GM18951 (cell line): ENCODE results near the gene SND1.

Experiments used
- POLR2A ChIP-seq: IDR thresholded peaks from 4 replicates; pipeline ENCODE4 v1.6.1; 2011; ENCODE audit warnings: mild to moderate bottlenecking; ENCODE audit not compliant: insufficient read length, insufficient read depth; ENCODE audit errors: extremely low read depth
- in situ Hi-C: fragments of 300-500 bp; cut with MboI; formaldehyde crosslinking; loops from one replicate; pipeline ENCODE4 v1.12.0; 2022; ENCODE audit warnings: low sequenced_read_pairs, mixed read lengths, inconsistent platforms; ENCODE audit not compliant: unreplicated experiment

Gene SND1

DNA sequence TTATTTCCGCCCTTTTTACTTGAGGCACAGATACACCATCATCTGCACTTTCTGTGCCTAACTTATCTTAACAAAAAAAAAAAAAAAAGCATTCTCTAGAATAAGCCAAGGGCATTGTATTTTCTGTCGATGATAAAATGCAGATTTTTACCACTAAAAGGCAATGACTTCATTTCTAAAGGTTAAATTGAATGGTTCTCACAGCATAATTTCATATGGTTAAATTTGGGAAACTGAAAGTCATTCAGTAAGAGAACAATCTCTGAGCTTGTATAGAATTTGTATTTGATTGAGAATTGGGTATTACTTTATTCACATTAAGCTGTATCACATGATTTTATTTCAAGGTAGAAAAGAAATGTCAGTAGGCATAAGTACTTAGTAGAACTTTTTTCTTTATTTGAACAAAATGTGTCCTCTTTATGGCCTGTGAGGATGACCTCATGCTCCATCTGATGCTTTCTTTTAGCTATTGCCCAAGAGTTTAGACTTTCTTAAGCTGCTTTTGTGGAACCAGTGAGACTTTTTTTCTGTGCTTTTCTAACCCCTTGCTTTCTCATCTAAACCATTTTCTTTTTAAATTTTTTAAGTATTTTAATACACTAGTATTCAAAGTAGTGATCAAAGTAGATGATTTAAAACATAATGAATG is 268.9 kb downstream of the SND1 start:
- in situ Hi-C loops = no loop called here
- no peak for TF ChIP-seq POLR2A

GRCh38 chr7:127922656-127923055 is 270.7 kb downstream of the SND1 start:
- in situ Hi-C loops = no loop called here
- TF ChIP-seq POLR2A = no peak

DNA sequence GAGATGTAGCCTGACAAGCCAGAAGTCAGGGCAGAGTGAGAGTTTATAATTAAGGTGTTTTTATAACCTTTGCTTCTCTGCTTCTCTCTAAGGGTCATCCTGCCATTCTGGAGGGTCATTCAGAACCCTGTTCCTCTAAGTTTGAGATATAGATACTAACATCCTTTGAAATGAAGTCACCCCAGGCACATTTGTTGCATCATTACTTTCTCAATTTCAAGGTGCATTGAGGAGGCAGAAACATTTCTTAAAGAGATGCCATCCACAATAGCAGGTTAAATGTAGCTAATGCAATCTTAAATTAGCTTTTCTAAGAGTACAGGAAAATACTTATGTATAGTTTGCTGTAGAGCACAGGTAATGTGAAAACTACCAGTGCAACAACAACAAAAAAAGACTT is 272.9 kb downstream of the SND1 start:
- in situ Hi-C loops = no loop called here
- no peak for TF ChIP-seq POLR2A

- no peak for TF ChIP-seq POLR2A
- in situ Hi-C loops = no loop called here
These were observed 275.3 kb downstream of the SND1 start for GRCh38 chr7:127927348-127927696.

GRCh38 chr7:127928222-127928621 is 276.2 kb downstream of the SND1 start:
- in situ Hi-C loops = no loop called here
- TF ChIP-seq POLR2A = no peak

DNA sequence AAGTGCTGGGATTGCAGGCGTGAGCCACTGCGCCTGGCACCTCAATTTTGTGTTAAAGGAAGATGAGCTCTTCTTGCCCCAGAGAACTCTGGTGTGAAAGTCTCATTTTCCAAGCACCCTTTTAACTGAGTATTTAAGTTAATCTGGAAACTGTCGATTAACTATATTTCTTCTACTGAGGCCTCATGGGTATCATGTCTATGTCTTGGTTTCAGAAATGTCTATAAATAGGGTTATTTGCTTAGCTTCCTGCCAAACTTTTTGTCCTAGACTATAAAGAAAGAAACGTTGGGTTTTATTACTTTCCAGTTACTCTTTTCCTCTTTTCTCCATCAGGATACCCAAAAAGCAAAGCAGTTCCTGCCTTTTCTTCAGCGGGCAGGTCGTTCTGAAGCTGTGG is 276.9 kb downstream of the SND1 start:
- TF ChIP-seq POLR2A = no peak
- in situ Hi-C loops = no loop called here

DNA sequence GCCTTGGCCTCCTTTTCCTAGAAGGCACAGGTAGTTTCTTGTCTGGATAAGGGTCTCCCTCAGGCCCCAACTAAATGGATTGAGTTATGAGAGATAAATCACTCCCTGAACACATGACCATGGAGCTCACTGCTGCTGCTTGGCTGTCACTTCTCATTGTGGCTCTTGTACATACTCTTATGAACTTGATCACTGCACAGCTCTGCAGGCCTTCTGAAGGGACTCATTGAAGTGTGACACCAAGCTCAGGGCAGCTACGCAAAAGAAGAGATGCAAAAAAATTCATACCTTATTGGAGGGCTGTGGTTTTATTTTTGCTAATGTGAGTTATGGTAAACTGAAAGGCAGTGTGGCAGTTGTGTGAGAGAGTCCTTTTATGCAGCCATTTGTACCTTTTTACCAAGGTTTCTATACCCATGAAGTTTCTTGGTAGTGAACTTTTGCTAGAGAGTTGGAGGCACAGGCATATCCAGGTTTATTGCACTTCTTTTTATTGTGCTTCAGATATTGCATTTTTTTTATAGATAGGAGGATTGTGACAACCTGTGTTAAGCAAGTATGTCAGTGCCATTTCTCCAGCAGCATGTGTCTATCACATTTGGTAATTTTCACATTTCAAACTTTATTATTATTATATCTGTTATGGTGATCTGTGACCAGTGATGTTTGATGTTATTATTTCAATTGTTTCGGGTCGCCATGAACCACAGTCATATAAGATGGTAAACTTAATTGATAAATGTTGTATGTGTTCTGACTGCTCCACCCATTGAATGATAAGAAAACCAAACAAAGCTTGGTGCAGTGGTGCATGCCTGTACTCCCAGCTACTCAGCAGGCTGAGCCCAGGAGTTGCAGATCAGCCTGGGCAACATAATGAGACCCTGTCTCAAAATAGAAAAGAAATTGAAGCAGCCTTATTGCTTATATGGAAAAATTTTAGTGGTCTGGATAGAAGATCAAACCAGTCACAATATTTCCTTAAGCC is 278.6 kb downstream of the SND1 start:
- in situ Hi-C loops = no loop called here
- no peak for TF ChIP-seq POLR2A

DNA sequence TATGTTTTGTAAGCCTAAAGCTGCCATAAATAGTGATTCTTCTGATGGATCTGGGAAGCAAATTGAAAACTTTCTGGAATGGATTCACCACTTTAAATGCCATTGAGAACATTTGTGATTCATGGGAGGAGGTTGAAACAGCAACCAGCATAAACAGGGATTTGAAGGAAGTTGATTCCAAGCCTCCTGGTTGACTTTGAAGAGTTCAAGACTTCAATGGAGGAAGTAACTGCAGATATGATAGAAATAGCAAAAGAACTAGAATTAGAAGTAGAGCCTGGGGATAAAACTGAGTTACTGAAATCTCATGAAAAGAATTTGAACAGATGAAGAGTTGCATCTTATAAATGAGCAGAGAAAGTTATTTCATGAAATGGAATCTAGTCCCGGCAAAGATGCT is 280.1 kb downstream of the SND1 start:
- TF ChIP-seq POLR2A = no peak

DNA sequence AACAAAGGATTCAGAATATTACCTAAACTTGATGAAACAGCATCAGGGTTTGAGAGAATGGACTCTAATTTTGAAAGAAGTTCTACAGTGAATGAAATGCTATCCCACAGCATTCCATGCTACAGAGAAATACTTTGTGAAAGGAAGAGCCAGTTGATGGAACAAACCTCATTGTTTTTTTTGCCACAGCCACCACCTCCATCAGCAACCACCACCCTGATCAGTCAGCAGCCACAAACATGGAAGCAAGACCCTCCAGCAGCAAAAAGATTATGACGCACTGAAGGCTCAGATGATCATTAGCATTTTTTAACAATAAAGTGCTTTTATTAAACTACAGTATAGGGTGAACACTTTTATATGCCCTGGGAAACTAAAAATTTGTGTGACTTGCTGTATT is 280.5 kb downstream of the SND1 start:
- no peak for TF ChIP-seq POLR2A
- in situ Hi-C loops = no loop called here

More for the DNA sequence above, 280.1 kb downstream of the SND1 start:
- in situ Hi-C loops = no loop called here

DNA sequence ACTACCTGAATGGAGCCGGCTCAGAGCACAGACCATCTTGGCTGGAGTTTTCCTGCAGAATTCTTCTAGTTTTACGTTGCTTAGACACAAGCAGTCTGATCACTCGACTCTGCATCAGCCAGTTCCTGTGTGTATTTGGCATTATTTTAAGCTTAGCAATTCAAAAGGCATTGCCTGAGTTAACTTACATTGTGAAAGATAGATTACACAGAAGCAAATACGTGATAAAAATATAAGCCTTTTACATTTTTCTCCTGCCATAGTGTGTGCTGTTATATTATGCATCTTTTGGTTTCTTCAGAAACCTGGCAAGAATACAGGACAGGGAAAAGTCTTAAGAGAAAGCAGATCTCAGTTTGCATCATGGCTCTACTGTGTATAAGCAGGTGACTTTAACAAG is 281.2 kb downstream of the SND1 start:
- in situ Hi-C loops = no loop called here

GRCh38 chr7:127934711-127935110 is 282.7 kb downstream of the SND1 start:
- TF ChIP-seq POLR2A = no peak
- in situ Hi-C loops = no loop called here

More for the DNA sequence above, 281.2 kb downstream of the SND1 start:
- no peak for TF ChIP-seq POLR2A

- in situ Hi-C loops = no loop called here
- no peak for TF ChIP-seq POLR2A
These were observed 283.9 kb downstream of the SND1 start for GRCh38 chr7:127935847-127936376.

DNA sequence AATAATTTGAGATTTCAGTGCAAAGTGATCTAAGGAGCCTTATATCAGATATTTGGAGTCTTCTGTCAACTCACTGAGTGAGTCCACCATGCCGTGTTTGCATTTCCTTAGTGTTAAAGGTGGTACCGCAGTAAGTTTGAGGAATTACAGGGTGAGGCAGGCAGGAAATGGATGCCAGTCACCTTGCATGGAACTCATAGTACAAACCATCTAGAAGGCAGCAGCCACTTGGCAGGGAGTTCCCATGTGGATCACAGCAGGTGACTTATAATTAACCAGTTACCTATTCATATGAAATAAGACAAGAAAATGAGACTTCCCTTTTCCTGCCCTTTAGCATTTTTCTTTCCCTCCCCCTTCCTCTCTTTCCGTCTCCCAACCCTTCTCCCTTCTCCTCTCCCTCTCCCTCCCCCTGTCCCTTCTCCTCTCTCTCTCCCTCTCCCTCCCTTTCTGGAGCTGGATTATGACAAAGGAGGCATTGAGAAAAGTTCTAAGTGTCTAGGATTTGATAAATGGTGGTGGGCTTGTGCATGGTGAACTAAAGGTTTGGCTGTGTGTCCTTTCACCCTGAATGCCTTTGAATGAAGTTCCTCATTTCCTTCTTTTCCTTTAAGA is 285.2 kb downstream of the SND1 start:
- in situ Hi-C loops = no loop called here
- TF ChIP-seq POLR2A = no peak
